Esophagus squamous epithelium (tissue), 5 donors: ENCODE results near the gene CWC22. TPM values are rescaled to one million over a fixed set of nuclear protein-coding genes. Genes with fewer than 3 reads are reported as not detected.
"Not testable (repeated sequence)": the region's sequence is repeated elsewhere in the genome, so short reads cannot be mapped to it uniquely, and the experiment has no call there.

Experiments
- DNase-seq: peaks from one replicate; lab custom pipeline; 2025; lab: John Stamatoyannopoulos, UW
- H3K27ac ChIP-seq, 4 donors: fragments of 200-600 bp; sonication (generic); one replicate each; pipeline ENCODE4 v1.5.1; 2016 to 2019; ENCODE audit warnings: mild to moderate bottlenecking in 1 of 4
- H3K27me3 ChIP-seq, 4 donors: fragments of 200-600 bp; sonication (generic); 1 replicate in 3 of 4; 2 replicates in 1 of 4; pipeline versions ENCODE4 v1.5.1 to v1.6.0; 2017 to 2021; ENCODE audit warnings: antibody characterized with exemption in 1 of 4
- H3K36me3 ChIP-seq, 3 donors: fragments of 200-600 bp; sonication (generic); one replicate each; pipeline ENCODE4 v1.5.1; 2016 to 2019
- H3K4me1 ChIP-seq, 3 donors: fragments of 200-600 bp; sonication (generic); one replicate each; pipeline ENCODE4 v1.5.1; 2017 to 2019
- H3K4me3 ChIP-seq, 4 donors: fragments of 200-600 bp; sonication (generic); 1 replicate in 3 of 4; 2 replicates in 1 of 4; pipeline ENCODE4 v1.5.1; 2016 to 2019; ENCODE audit warnings: mild to moderate bottlenecking in 2 of 4, moderate library complexity in 1 of 4
- H3K9me3 ChIP-seq, 3 donors: fragments of 200-600 bp; sonication (generic); one replicate each; pipeline ENCODE4 v1.5.1; 2016 to 2019
- CTCF ChIP-seq, 6 experiments: fragments of 450-650 bp in 4 of 6; fragments of 200-600 bp in 2 of 6; sonication (generic) in 2 of 6; IDR thresholded peaks; one replicate each; pipeline ENCODE4 v1.5.1; 2016 to 2019; ENCODE audit warnings: antibody characterized with exemption in 6 of 6, mild to moderate bottlenecking in 4 of 6, moderate library complexity in 4 of 6
- POLR2A ChIP-seq, 4 donors: fragments of 450-650 bp; IDR thresholded peaks; one replicate each; pipeline ENCODE4 v1.6.1; 2017; ENCODE audit warnings: antibody characterized with exemption in 4 of 4, mild to moderate bottlenecking in 4 of 4, moderate library complexity in 3 of 4
- WGBS, 2 donors: methylation state at CpG; one replicate each; pipeline ENCODE4 v1.1.5; 2018; 5-methylcytosine and 5-hydroxymethylcytosine counted together
- intact Hi-C: fragments of 100-400 bp; cut with DNase I; formaldehyde crosslinking; loops from one replicate; pipeline ENCODE4 v1.15.0; 2022
- total RNA-seq, 4 donors: library from RNA; depleted of rRNA; stranded (reverse); fragments of >200 nt; gene quantifications; one replicate each; pipeline ENCODE4 v1.1.0, GENCODE V29; 2016
- donor health status: DM: yes; HTN: yes; CAD: no.

Gene CWC22
- total RNA-seq, 4 donors from 2014 or later: 11.2 to 24.4 (median 17.7) TPM

DNA sequence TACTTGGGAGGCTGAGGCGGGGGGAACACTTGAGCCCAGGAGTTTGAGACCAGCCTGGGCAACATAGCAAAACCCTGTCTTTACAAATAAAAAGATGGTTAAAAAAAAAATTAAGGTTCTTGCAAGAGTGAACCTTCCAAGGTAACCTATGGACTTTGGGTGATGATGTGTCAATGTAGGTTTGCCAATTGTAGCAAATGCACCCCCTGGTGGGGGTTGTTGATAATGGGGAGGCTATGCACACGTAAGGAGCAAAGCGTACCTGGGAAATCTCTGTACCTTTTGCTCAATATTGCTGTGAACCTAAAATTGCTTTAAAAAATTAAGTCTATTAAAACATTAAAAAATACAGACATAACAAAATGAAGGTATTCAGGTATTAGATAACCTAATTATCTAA is 70.4 kb downstream of the CWC22 start:
- WGBS, 2 donors: 91 to 97% methylated on average over 3 of the region's 3 CpGs
- DNase-seq: no peak
- no peaks in the 10 kb centered on the region for H3K4me1 ChIP-seq
- TF ChIP-seq CTCF (IDR thresholded peaks at IDR 0.05) (peak in 3 of 6 experiments; percentile 6 to 41 (median 15)), POLR2A (IDR thresholded peaks at IDR 0.05) (no peak)
- peaks cover 0 to 11% (median 0%) of the 10 kb centered on the region in 3 donors for H3K36me3 ChIP-seq
- H3K9me3 ChIP-seq: no peaks in the 10 kb centered on the region
- no peaks in the 10 kb centered on the region for H3K27me3 ChIP-seq
- intact Hi-C loops: no loop called here
- H3K27ac ChIP-seq: no peak overlapping the region
- H3K4me3 ChIP-seq: no peak overlapping the region

DNA sequence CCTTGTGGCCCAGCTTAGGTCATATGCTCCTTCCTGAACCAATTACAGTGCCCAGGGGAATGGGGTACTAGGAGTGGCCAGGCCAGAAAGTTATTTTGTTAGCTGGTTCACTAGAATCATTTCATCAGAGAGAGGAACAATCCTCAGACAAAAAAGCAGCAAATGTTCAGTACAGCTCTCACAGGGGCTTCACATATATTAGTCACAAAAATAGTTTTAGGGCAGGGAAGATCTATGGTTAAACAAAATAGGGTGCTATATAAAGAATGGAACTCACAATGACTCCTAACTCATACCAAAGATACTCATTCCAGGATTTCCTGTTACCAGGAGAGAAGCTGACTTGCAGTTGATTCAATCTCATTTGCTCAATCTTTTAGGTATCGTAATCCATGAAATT is 71.0 kb downstream of the CWC22 start:
- Histone ChIP-seq H3K4me1 (no peaks in the 10 kb centered on the region), H3K9me3 (no peaks in the 10 kb centered on the region), H3K27ac (no peak overlapping the region), H3K36me3 (peaks cover 0 to 11% (median 0%) of the 10 kb centered on the region in 3 donors), H3K4me3 (no peak overlapping the region), H3K27me3 (no peaks in the 10 kb centered on the region)
- intact Hi-C loops: no loop called here
- DNase-seq: no peak
- 78 to 94% methylated on average over 1 of the region's 1 CpG for WGBS, 2 donors
- TF ChIP-seq CTCF (IDR thresholded peaks at IDR 0.05): no peak

GRCh38 chr2:179932786-179933185 is 74.3 kb downstream of the CWC22 start:
- Histone ChIP-seq H3K4me3 (no peak overlapping the region), H3K27ac (no peak overlapping the region), H3K4me1 (no peaks in the 10 kb centered on the region), H3K36me3 (peaks cover 0 to 11% (median 0%) of the 10 kb centered on the region in 3 donors), H3K9me3 (peaks cover 0 to 11% (median 0%) of the 10 kb centered on the region in 3 donors), H3K27me3 (no peaks in the 10 kb centered on the region)
- 48 to 90% methylated on average over 1 to 2 of the region's 2 CpGs for WGBS, 2 donors
- DNase-seq: no peak
- intact Hi-C loops: no loop called here
- TF ChIP-seq POLR2A (IDR thresholded peaks at IDR 0.05) (no peak), CTCF (IDR thresholded peaks at IDR 0.05) (no peak)

DNA sequence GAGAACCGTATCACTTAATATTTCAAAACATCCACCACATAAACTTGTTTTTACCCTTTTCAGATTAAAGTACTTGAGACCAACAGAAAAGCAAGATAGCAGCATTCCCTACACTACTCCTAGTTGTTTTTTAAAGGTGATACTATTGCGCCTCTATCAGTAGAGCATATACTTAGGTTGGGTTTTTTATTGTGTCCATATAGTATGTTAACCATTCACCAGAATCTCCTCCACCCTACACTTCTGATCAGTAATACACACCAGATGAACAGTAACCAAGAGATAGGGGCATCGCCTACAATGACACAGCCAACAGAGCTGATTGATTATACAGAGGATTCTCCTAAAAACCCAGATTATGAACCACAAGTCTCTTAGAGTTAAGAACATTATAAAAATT is 75.6 kb downstream of the CWC22 start:
- DNase-seq: no peak
- Histone ChIP-seq H3K9me3 (peaks cover 0 to 20% (median 0%) of the 10 kb centered on the region in 3 donors), H3K27ac (no peak overlapping the region), H3K27me3 (no peaks in the 10 kb centered on the region), H3K36me3 (peaks cover 0 to 11% (median 0%) of the 10 kb centered on the region in 3 donors), H3K4me1 (no peaks in the 10 kb centered on the region), H3K4me3 (no peak overlapping the region)
- intact Hi-C loops: no loop called here
- TF ChIP-seq POLR2A (IDR thresholded peaks at IDR 0.05) (no peak), CTCF (IDR thresholded peaks at IDR 0.05) (no peak)
- WGBS, 2 donors: 63 to 91% methylated on average over 3 of the region's 3 CpGs

DNA sequence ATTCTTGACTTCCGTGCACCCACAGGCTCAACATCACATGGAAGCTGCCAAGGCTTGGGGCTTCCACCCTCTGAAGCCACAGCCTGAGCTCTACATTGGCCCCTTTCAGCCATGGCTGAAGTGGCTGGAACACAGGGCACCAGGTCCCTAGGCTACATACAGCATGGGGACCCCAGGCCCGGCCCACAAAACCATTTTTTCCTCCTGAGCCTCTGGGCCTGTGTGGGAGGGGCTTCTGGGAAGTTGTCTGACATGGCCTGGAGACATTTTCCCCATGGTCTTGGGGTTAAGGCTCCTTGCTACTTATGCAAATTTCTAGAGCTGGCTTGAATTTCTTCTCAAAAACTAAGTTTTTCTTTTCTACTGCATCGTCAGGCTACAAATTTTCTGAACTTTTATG is 77.1 kb downstream of the CWC22 start:
- 94% methylated on average over 1 to 3 of the region's 3 CpGs for WGBS, 2 donors
- peaks cover 0 to 20% (median 0%) of the 10 kb centered on the region in 3 donors for H3K9me3 ChIP-seq
- H3K4me3 ChIP-seq, H3K27me3 ChIP-seq, H3K4me1 ChIP-seq, H3K27ac ChIP-seq, DNase-seq, intact Hi-C loops: not testable (repeated sequence)
- peaks cover 0 to 11% (median 0%) of the 10 kb centered on the region in 3 donors for H3K36me3 ChIP-seq

GRCh38 chr2:179927041-179927440 is 80.1 kb downstream of the CWC22 start:
- WGBS, 2 donors: 40 to 50% methylated on average over 1 of the region's 1 CpG
- H3K36me3 ChIP-seq: no peaks in the 10 kb centered on the region
- no peaks in the 10 kb centered on the region for H3K27me3 ChIP-seq
- H3K4me3 ChIP-seq: no peak overlapping the region
- TF ChIP-seq CTCF (IDR thresholded peaks at IDR 0.05) (no peak), POLR2A (IDR thresholded peaks at IDR 0.05) (no peak)
- intact Hi-C loops: no loop called here
- H3K9me3 ChIP-seq: peaks cover 0 to 20% (median 0%) of the 10 kb centered on the region in 3 donors
- H3K4me1 ChIP-seq: no peaks in the 10 kb centered on the region
- H3K27ac ChIP-seq: no peak overlapping the region
- no peak for DNase-seq
